Hepatocyte (in vitro differentiated cells): ENCODE data around the gene NPTXR. TPM values are rescaled to one million over a fixed set of nuclear protein-coding genes. Genes with fewer than 3 reads are reported as not detected.

Experiments
- DNase-seq: peaks from one replicate; pipeline ENCODE4 v3.0.0-alpha.2; 2016; ENCODE audit warnings: low spot score
- H2AFZ ChIP-seq: fragments of 200-600 bp; sonication (generic); 2 replicates; pipeline ENCODE4 v1.6.0; 2016; ENCODE audit warnings: antibody characterized with exemption, mild to moderate bottlenecking
- H3K27ac ChIP-seq: fragments of 200-600 bp; sonication (generic); 2 replicates; pipeline ENCODE4 v1.5.1; 2016; ENCODE audit warnings: mild to moderate bottlenecking
- H3K27me3 ChIP-seq: fragments of 200-600 bp; sonication (generic); 2 replicates; pipeline ENCODE4 v1.6.1; 2016
- H3K36me3 ChIP-seq: fragments of 200-600 bp; sonication (generic); replicated peaks from 2 replicates; pipeline ENCODE4 v1.5.1; 2016; ENCODE audit warnings: low read depth; ENCODE audit not compliant: insufficient read depth
- H3K4me1 ChIP-seq: fragments of 200-600 bp; sonication (generic); 2 replicates; pipeline ENCODE4 v1.5.1; 2016; ENCODE audit warnings: mild to moderate bottlenecking, moderate library complexity; ENCODE audit not compliant: insufficient read depth
- H3K4me2 ChIP-seq: fragments of 200-600 bp; sonication (generic); 2 replicates; pipeline ENCODE4 v1.6.0; 2016
- H3K4me3 ChIP-seq: fragments of 200-600 bp; sonication (generic); 2 replicates; pipeline ENCODE4 v1.5.1; 2016; ENCODE audit warnings: mild to moderate bottlenecking
- H3K79me2 ChIP-seq: fragments of 200-600 bp; sonication (generic); 2 replicates; pipeline ENCODE4 v1.6.0; 2017; ENCODE audit warnings: mild to moderate bottlenecking
- H3K9me2 ChIP-seq: fragments of 200-600 bp; sonication (generic); replicated peaks from 2 replicates; pipeline ENCODE4 v1.6.0; 2017; ENCODE audit warnings: mild to moderate bottlenecking; ENCODE audit not compliant: insufficient read depth
- H3K9me3 ChIP-seq: fragments of 200-600 bp; sonication (generic); 2 replicates; pipeline ENCODE4 v1.5.1; 2016; ENCODE audit warnings: low read depth, mild to moderate bottlenecking
- H4K20me1 ChIP-seq: fragments of 200-600 bp; sonication (generic); 2 replicates; pipeline ENCODE4 v1.6.0; 2016; ENCODE audit warnings: mild to moderate bottlenecking; ENCODE audit not compliant: insufficient read depth, poor library complexity, severe bottlenecking
- EZH2 ChIP-seq: fragments of 200-600 bp; sonication (generic); IDR thresholded peaks from 2 replicates; pipeline ENCODE4 v1.6.1; 2016; ENCODE audit warnings: antibody characterized with exemption, mild to moderate bottlenecking, borderline replicate concordance
- EZH2phosphoT487 ChIP-seq: fragments of 200-600 bp; sonication (generic); IDR thresholded peaks from one replicate; pipeline ENCODE4 v1.6.1; 2018; ENCODE audit warnings: antibody characterized with exemption, mild to moderate bottlenecking, low read depth, moderate library complexity; ENCODE audit not compliant: unreplicated experiment, severe bottlenecking
- WGBS: methylation state at CpG from one replicate; pipeline ENCODE4 v1.1.6; 2016; ENCODE audit warnings: low lambda C conversion rate; ENCODE audit errors: missing lambda C conversion rate; 5-methylcytosine and 5-hydroxymethylcytosine counted together
- polyA plus RNA-seq: library from polyadenylated mRNA; unstranded; fragments of >200 nt; fragmentation: Nextera tagmentation; extraction: Ambion mirVana; gene quantifications from 2 replicates; pipeline ENCODE4 v1.2.1, GENCODE V29; 2016
- total RNA-seq: library from RNA; depleted of rRNA; stranded (reverse); fragments of >200 nt; gene quantifications from 2 replicates; pipeline ENCODE4 v1.2.3, GENCODE V29; 2014
- TF ChIP-seq, protein P1 (sequence below): fragments of 200-600 bp; sonication (generic); IDR thresholded peaks from 2 replicates; pipeline ENCODE4 v1.5.1; 2016; ENCODE audit warnings: antibody characterized with exemption, mild to moderate bottlenecking; ENCODE audit not compliant: poor library complexity

NPTXR gene
- total and polyA plus RNA-seq, 2 experiments from 2014 or later: 3.3 to 3.8 TPM

DNA sequence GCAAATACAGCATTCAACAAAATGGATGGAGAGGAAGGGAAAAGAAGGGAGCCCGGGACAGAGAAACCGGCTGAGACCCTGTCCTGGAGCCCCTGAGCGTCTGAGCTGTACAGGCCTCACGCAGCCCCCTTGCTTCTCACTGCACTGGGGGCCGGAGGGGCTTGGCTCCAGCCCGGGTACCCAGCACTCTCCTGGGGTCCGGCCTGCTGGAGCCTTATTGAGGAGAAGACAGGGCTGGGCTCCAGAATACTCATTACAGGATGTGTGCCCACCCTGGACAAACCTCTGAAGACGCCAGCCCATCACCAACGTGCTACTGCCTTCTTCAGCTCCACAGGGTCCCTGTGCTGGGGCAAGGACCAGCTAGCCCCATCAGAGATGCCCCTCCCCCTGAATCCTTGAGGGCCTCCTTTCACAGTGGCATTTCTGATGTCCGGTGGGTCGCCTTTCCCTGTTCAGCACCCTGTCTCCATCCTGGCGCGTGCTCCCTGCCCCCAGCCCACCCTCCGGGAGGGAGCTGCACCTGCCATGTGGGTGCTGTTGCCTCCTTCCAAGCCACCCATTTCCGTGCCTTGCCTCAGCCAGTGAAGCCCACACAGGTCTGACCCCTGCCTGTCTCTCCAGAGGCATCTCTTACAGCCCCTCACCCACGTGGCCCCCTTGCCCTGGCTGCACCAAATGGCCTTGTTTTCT, 73.4 kb downstream of the NPTXR start:
- H3K4me3 ChIP-seq: no peak overlapping the region
- H3K27me3 ChIP-seq: no peaks in the 10 kb centered on the region
- 96% methylated on average over 16 of the region's 16 CpGs for WGBS
- H3K79me2 ChIP-seq: no peaks in the 10 kb centered on the region
- H4K20me1 ChIP-seq: no peaks in the 10 kb centered on the region
- TF ChIP-seq EZH2 (no peak), EZH2phosphoT487 (no peak)
- TF ChIP-seq, protein P1, sequence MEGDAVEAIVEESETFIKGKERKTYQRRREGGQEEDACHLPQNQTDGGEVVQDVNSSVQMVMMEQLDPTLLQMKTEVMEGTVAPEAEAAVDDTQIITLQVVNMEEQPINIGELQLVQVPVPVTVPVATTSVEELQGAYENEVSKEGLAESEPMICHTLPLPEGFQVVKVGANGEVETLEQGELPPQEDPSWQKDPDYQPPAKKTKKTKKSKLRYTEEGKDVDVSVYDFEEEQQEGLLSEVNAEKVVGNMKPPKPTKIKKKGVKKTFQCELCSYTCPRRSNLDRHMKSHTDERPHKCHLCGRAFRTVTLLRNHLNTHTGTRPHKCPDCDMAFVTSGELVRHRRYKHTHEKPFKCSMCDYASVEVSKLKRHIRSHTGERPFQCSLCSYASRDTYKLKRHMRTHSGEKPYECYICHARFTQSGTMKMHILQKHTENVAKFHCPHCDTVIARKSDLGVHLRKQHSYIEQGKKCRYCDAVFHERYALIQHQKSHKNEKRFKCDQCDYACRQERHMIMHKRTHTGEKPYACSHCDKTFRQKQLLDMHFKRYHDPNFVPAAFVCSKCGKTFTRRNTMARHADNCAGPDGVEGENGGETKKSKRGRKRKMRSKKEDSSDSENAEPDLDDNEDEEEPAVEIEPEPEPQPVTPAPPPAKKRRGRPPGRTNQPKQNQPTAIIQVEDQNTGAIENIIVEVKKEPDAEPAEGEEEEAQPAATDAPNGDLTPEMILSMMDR: no peak
- H3K36me3 ChIP-seq: no peaks in the 10 kb centered on the region
- no peaks in the 10 kb centered on the region for H3K9me2 ChIP-seq
- H3K27ac ChIP-seq: no peak overlapping the region
- no peak for DNase-seq
- no peak overlapping the region for H2AFZ ChIP-seq
- no peaks in the 10 kb centered on the region for H3K4me1 ChIP-seq
- no peak overlapping the region for H3K4me2 ChIP-seq
- no peaks in the 10 kb centered on the region for H3K9me3 ChIP-seq

Other genes starting within 250 kb of the NPTXR start
- 1.1 and 2.9 TPM in 2 replicates for gene FAM227A, start 187.6 kb downstream of the NPTXR start, total RNA-seq
- 0.51 and 2.3 TPM in 2 replicates for gene FAM227A, start 187.6 kb downstream of the NPTXR start, polyA plus RNA-seq
- 19.7 and 20.5 TPM in 2 replicates for gene CBY1, start 187.4 kb downstream of the NPTXR start, total RNA-seq
- 35.8 and 39.4 TPM in 2 replicates for gene CBY1, start 187.4 kb downstream of the NPTXR start, polyA plus RNA-seq
- gene TOMM22, start 162.1 kb downstream of the NPTXR start, total RNA-seq: 57.7 and 76.3 TPM in 2 replicates
- 70.6 and 80.3 TPM in 2 replicates for gene TOMM22, start 162.1 kb downstream of the NPTXR start, polyA plus RNA-seq
- 76.0 and 104 TPM in 2 replicates for gene JOSD1, start 143.1 kb downstream of the NPTXR start, total RNA-seq
- 15.8 and 18.6 TPM in 2 replicates for gene JOSD1, start 143.1 kb downstream of the NPTXR start, polyA plus RNA-seq
- 26.0 and 36.8 TPM in 2 replicates for gene GTPBP1, start 138.1 kb downstream of the NPTXR start, total RNA-seq
- 28.6 and 30.8 TPM in 2 replicates for gene GTPBP1, start 138.1 kb downstream of the NPTXR start, polyA plus RNA-seq
- gene SUN2, start 88.0 kb downstream of the NPTXR start, total RNA-seq: 52.4 and 56.1 TPM in 2 replicates
- gene SUN2, start 88.0 kb downstream of the NPTXR start, polyA plus RNA-seq: 55.9 and 70.8 TPM in 2 replicates
- gene DNAL4, start 49.9 kb downstream of the NPTXR start, total RNA-seq: 11.9 and 15.5 TPM in 2 replicates
- gene DNAL4, start 49.9 kb downstream of the NPTXR start, polyA plus RNA-seq: 19.3 and 21.5 TPM in 2 replicates
- 30.7 and 42.9 TPM in 2 replicates for gene CBX6, start 28.2 kb upstream of the NPTXR start, total RNA-seq
- 40.6 and 45.4 TPM in 2 replicates for gene CBX6, start 28.2 kb upstream of the NPTXR start, polyA plus RNA-seq
- not detected in 2 replicates for gene APOBEC3A, start 113.6 kb upstream of the NPTXR start, total RNA-seq
- not detected in 2 replicates for gene APOBEC3A, start 113.6 kb upstream of the NPTXR start, polyA plus RNA-seq
- gene APOBEC3B, start 138.3 kb upstream of the NPTXR start, total RNA-seq: 2.2 TPM in 2 replicates
- 10.5 and 11.0 TPM in 2 replicates for gene APOBEC3B, start 138.3 kb upstream of the NPTXR start, polyA plus RNA-seq
- 7.4 and 8.0 TPM in 2 replicates for gene APOBEC3C, start 170.2 kb upstream of the NPTXR start, total RNA-seq
- 36.8 and 56.7 TPM in 2 replicates for gene APOBEC3C, start 170.2 kb upstream of the NPTXR start, polyA plus RNA-seq
- 1.4 and 1.5 TPM in 2 replicates for gene APOBEC3D, start 177.1 kb upstream of the NPTXR start, total RNA-seq
- 1.4 and 1.5 TPM in 2 replicates for gene APOBEC3D, start 177.1 kb upstream of the NPTXR start, polyA plus RNA-seq
- 1.2 and 4.7 TPM in 2 replicates for gene APOBEC3F, start 196.8 kb upstream of the NPTXR start, total RNA-seq
- gene APOBEC3F, start 196.8 kb upstream of the NPTXR start, polyA plus RNA-seq: 8.8 and 10.0 TPM in 2 replicates
- 4.6 and 4.8 TPM in 2 replicates for gene APOBEC3G, start 233.2 kb upstream of the NPTXR start, total RNA-seq
- 1.2 and 1.3 TPM in 2 replicates for gene APOBEC3G, start 233.2 kb upstream of the NPTXR start, polyA plus RNA-seq